GM12892 (cell line): ENCODE data around the gene UST.
A peak's percentile ranks its signal among the peaks of the same experiment; 100 is the strongest.

ENCODE experiments used
- POLR2A ChIP-seq: IDR thresholded peaks from 2 replicates; pipeline ENCODE4 v1.6.1; 2011; ENCODE audit warnings: low read depth, low read length, control low read depth
- POLR2AphosphoS5 ChIP-seq: IDR thresholded peaks from 2 replicates; pipeline ENCODE4 v1.6.1; 2011; ENCODE audit warnings: low read depth, low read length, control low read depth
- TAF1 ChIP-seq: IDR thresholded peaks from 2 replicates; pipeline ENCODE4 v1.6.1; 2011; ENCODE audit warnings: low read depth, mild to moderate bottlenecking, control low read depth, low read length, borderline replicate concordance

- TF ChIP-seq TAF1: 0 out of 2 replicates have a peak, but pooled peaks have one; percentile 10
- TF ChIP-seq POLR2AphosphoS5: peak; percentile 54; the same call in 1 of the 2 replicates
- peak; percentile 53 for TF ChIP-seq POLR2A
Observed at GRCh38 chr6:148760568-148761526, 14.0 kb downstream of the UST start.
